Measurements from ENCODE around the gene AK4. TPM values are rescaled to one million over a fixed set of nuclear protein-coding genes. Genes with fewer than 3 reads are reported as not detected.

The AK4 gene
- total and polyA plus RNA-seq, 2 of the 8 experiments (the other 6 are each of a cell fraction or from before 2014, with no cell fraction given) = 64.5 to 175 TPM

- no peak for TF ChIP-seq SP2 (IDR thresholded peaks at IDR 0.05; ENCODE audit: low read length)
- TF ChIP-seq BCL11A (IDR thresholded peaks at IDR 0.05; ENCODE audit: low read depth in 2 of 2, low read length in 2 of 2) = no peak
- TF ChIP-seq HDAC6 (IDR thresholded peaks at IDR 0.05; ENCODE audit: low read depth, low read length) = no peak
These were observed 39.9 kb upstream of the AK4 start (continued) for GRCh38 chr1:65108025-65108642.

Data from H1 (cell line).